HT-29 (cell line): Measurements from ENCODE around the gene B4GALT5. TPM values are rescaled to one million over a fixed set of nuclear protein-coding genes. Genes with fewer than 3 reads are reported as not detected.
A peak's percentile ranks its signal among the peaks of the same experiment; 100 is the strongest.

ENCODE experiments used
- DNase-seq: peaks from one replicate; pipeline ENCODE4 v3.0.0-alpha.2; 2015; ENCODE audit warnings: low spot score
- small RNA-seq: library from RNA; depleted of rRNA; stranded (forward); fragments of <200 nt; gene quantifications from one replicate; pipeline ENCODE3, GENCODE V24; 2014
- total RNA-seq: library from RNA; depleted of rRNA; stranded (reverse); fragments of >200 nt; shearing (Covaris generic); gene quantifications from 2 replicates; pipeline ENCODE4 v1.2.3, GENCODE V29; 2014; rRNA removed

Gene B4GALT5
- total RNA-seq, 1 experiment from 2014 or later: 24.1 TPM

DNA sequence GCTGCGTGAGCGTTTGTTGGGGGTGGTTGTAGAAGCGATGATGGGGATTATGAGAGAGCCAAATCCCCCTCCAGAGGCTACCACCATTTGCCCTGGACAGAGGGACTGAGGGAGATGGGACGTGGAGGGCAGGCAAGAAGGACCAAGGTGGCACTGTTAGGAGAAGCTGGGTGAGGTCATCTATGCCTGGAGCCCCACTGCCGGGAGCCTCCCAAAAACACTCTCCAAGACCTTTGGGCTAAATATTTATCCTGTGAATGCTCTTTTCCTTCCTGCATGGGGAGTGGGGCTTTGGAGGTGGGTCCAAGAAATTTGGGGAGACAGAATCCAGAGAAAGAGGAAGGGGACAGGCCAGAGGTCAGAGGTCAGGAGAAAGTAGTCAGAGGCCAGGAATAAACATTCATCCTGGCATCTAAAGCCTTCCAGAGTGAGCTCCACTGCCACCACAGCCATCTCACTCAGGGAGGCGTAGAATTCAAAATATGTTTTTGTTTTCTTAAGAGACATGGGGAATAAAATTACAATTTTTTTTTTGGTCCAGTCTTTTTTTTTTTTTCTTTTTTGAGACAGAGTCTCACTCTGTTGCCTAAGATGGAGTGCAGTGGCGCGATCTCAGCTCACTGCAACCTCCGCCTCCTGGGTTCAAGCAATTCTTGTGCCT lies 128.0 kb downstream of the B4GALT5 start:
- no peak for DNase-seq

DNA sequence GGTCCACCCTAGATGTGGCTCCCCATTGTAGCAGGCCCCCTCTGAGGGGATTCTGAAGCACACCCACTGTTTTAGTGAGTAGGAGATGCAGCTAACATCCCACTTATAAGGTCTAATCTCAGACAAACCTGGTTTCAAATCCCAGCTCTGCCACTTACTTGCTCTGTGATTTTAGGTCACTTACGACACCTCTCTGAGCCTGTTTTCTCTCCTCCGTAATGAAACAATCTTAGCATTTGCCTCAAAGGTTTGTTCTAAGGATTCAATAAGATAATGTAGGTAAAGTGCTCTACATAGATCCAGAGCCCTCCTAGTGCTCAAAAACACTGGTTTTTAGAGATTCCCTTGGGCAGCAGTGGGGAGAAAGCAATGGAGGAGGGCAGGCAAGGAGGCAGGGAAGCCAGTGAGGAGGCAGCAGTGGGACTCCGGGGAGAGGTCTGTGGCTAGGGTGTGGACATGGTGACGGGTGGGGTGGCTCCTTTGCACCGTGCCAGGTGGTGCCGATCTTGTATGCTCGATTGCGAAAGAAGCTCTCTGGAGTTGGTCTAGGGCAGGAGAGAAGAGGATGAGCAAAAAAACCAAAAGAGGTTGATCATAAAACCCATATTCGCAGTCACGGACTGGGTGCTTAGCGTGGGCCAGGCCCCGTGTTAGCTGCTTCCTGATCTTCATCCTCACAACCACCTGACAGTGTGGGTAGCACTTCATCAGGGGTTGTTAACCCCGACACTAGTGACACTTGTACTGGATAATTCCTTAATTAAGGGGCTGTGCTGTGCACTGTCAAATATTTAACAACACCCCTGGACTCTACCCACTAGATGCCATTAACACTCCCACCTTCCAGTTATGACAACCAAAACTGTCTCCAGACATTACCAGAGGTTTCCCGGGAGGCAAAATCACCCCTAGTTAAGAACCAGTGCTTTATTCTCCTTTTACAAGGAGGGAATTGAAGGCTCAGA lies 129.0 kb downstream of the B4GALT5 start:
- peak; percentile 34 for DNase-seq

DNA sequence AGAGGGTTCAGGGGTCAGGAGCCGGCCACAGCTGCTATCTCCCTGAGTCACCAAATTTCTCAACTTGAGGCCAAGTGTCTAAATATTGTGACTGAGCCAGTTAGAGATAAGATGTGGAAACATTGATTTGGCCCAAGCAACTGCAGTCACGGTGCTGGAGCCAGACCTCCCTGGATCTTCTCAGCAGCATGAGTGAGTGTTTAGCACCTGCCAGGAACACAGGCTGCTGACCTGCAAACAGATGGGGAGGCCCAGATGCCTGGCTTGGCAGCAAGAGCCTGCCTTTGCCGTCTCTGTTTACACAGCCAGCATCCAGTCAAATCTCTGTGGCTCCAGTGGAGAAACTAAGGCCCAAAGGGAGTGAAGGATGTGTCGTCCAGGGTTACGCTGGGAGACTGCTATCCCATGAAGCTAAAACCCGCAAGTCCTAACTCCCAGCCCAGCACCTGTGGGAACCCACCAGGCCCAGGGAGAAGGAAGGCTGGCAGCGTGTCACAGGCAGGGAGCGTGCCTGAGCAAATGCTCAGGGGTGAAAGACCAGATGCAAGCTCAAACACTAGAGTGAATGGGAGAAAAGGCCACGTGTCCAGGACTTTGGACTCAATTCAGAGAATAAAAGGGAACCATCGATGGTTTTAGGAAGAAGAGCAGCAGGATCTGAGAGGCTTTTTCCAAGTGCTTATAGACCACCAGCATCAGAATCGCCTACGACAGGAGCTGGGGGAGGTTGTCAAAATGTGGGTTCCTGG lies 129.8 kb downstream of the B4GALT5 start:
- DNase-seq: peak; percentile 62

DNA sequence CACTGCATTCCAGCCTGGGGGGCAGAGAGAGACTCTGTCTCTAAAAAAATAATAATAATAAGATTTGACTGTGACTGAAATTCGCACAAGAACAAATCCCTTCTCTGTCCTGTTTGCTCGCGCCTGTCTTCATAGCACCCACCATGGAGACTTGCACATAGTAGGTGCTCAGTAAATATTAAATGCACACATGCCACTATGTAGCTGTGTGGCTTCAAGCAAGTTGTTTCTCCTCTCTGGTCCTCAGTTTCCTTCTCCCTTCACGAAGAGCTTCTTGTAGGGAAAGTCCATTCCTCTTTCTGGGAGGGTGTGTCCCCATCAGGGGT lies 130.4 kb downstream of the B4GALT5 start:
- no peak for DNase-seq

Small RNAs within 50 kb of the gene (small RNA-seq; reads per million reads assigned to genes)
- gene RN7SL197P: not detected
- gene SNRPFP1: not detected

Other genes with a start within 250 kb of the B4GALT5 start
- gene KCNB1, start 231.2 kb downstream of the B4GALT5 start, total RNA-seq: not detected in 2 replicates
- not detected in 2 replicates for gene PTGIS, start 145.7 kb downstream of the B4GALT5 start, total RNA-seq
- gene SLC9A8, start 99.0 kb upstream of the B4GALT5 start, total RNA-seq: 27.4 and 39.9 TPM in 2 replicates
- 10.2 and 10.7 TPM in 2 replicates for gene SPATA2, start 201.7 kb upstream of the B4GALT5 start, total RNA-seq
- 62.4 and 95.2 TPM in 2 replicates for gene RNF114, start 222.5 kb upstream of the B4GALT5 start, total RNA-seq